GM23338 (cell line): ENCODE measurements around the gene C5orf58. TPM values are rescaled to one million over a fixed set of nuclear protein-coding genes. Genes with fewer than 3 reads are reported as not detected.
A peak's percentile ranks its signal among the peaks of the same experiment; 100 is the strongest.

Experiments used
- ATAC-seq: fragments of 200-7000 bp; cut with Tn5 transposase; 3 replicates; pipeline ENCODE4 v1.9.1; 2020
- DNase-seq: peaks from one replicate; pipeline ENCODE4 v3.0.0-alpha.2; 2015; ENCODE audit warnings: low spot score
- H2AFZ ChIP-seq: fragments of 200-600 bp; sonication (generic); 2 replicates; pipeline ENCODE4 v1.8.0; 2016; ENCODE audit warnings: antibody characterized with exemption, mild to moderate bottlenecking, moderate library complexity
- H3F3A ChIP-seq: fragments of 200-600 bp; sonication (generic); replicated peaks from 2 replicates; pipeline ENCODE4 v1.8.0; 2017; ENCODE audit warnings: antibody characterized with exemption, mixed run types, low read depth
- H3K27ac ChIP-seq: fragments of 200-600 bp; sonication (generic); 2 replicates; pipeline ENCODE4 v1.6.1; 2016; ENCODE audit warnings: low read depth
- H3K27me3 ChIP-seq: fragments of 200-600 bp; sonication (generic); 2 replicates; pipeline ENCODE4 v1.8.0; 2016; ENCODE audit warnings: mild to moderate bottlenecking, mixed run types, moderate library complexity; ENCODE audit not compliant: insufficient read depth
- H3K36me3 ChIP-seq: fragments of 200-600 bp; sonication (generic); 2 replicates; pipeline ENCODE4 v1.8.0; 2016; ENCODE audit warnings: mild to moderate bottlenecking; ENCODE audit not compliant: insufficient read depth
- H3K4me1 ChIP-seq: fragments of 200-600 bp; sonication (generic); 2 replicates; pipeline ENCODE4 v1.8.0; 2016; ENCODE audit warnings: mild to moderate bottlenecking, moderate library complexity; ENCODE audit not compliant: insufficient read depth
- H3K4me2 ChIP-seq: fragments of 200-600 bp; sonication (generic); 2 replicates; pipeline ENCODE4 v1.7.1; 2017; ENCODE audit warnings: mixed run types
- H3K4me3 ChIP-seq: fragments of 200-600 bp; sonication (generic); 2 replicates; pipeline ENCODE4 v1.6.1; 2016; ENCODE audit warnings: mixed run types
- H3K79me2 ChIP-seq: fragments of 200-600 bp; sonication (generic); replicated peaks from 2 replicates; pipeline ENCODE4 v1.8.0; 2017; ENCODE audit warnings: mild to moderate bottlenecking; ENCODE audit not compliant: insufficient read depth
- H3K9me2 ChIP-seq: fragments of 200-600 bp; sonication (generic); 2 replicates; pipeline ENCODE4 v1.8.0; 2017; ENCODE audit not compliant: insufficient read depth
- H4K20me1 ChIP-seq: fragments of 200-600 bp; sonication (generic); replicated peaks from 2 replicates; pipeline ENCODE4 v1.8.0; 2017; ENCODE audit warnings: mild to moderate bottlenecking; ENCODE audit not compliant: insufficient read depth
- H3K27ac Mint-ChIP-seq: 2 replicates; pipeline ENCODE4 v1.8.0; 2020; ENCODE audit warnings: inconsistent platforms, mild to moderate bottlenecking, moderate library complexity, mixed read lengths
- H3K27me3 Mint-ChIP-seq: 3 replicates; pipeline ENCODE4 v1.8.0; 2022; ENCODE audit warnings: low read depth, mild to moderate bottlenecking, moderate library complexity, mixed read lengths, inconsistent platforms; ENCODE audit not compliant: insufficient read depth, poor library complexity
- H3K36me3 Mint-ChIP-seq: 3 replicates; pipeline ENCODE4 v1.8.0; 2021; ENCODE audit warnings: low read depth, mild to moderate bottlenecking, inconsistent platforms, moderate library complexity, mixed read lengths
- H3K4me1 Mint-ChIP-seq: 3 replicates; pipeline ENCODE4 v1.8.0; 2020; ENCODE audit warnings: mild to moderate bottlenecking, inconsistent platforms, mixed read lengths
- H3K4me3 Mint-ChIP-seq: 3 replicates; pipeline ENCODE4 v1.8.0; 2021; ENCODE audit warnings: moderate library complexity, mild to moderate bottlenecking, inconsistent platforms, mixed read lengths
- H3K9me3 Mint-ChIP-seq: 3 replicates; pipeline ENCODE4 v1.8.0; 2020; ENCODE audit warnings: moderate library complexity, mild to moderate bottlenecking, inconsistent platforms, mixed read lengths
- JUNB ChIP-seq: IDR thresholded peaks from one replicate; pipeline ENCODE4 v1.6.1; 2016; ENCODE audit warnings: antibody characterized with exemption; ENCODE audit not compliant: unreplicated experiment
- POLR2AphosphoS5 ChIP-seq: IDR thresholded peaks from 2 replicates; pipeline ENCODE4 v1.6.1; 2016; ENCODE audit warnings: antibody characterized with exemption, low read depth
- REST ChIP-seq: IDR thresholded peaks from one replicate; pipeline ENCODE4 v1.6.1; 2018; ENCODE audit warnings: antibody characterized with exemption; ENCODE audit not compliant: unreplicated experiment
- STAT1 ChIP-seq: IDR thresholded peaks from one replicate; pipeline ENCODE4 v1.6.1; 2016; ENCODE audit warnings: antibody characterized with exemption; ENCODE audit not compliant: unreplicated experiment
- ZNF114 ChIP-seq: fragments of 250-450 bp; sonication (Bioruptor Pico); IDR thresholded peaks from 2 replicates; pipeline ENCODE4 v1.5.0; 2020; ENCODE audit warnings: mild to moderate bottlenecking, moderate library complexity
- ZNF462 ChIP-seq: fragments of 250-450 bp; sonication (Bioruptor Pico); IDR thresholded peaks from 2 replicates; pipeline ENCODE4 v1.5.0; 2020; ENCODE audit warnings: mild to moderate bottlenecking, moderate library complexity
- polyA plus RNA-seq: library from polyadenylated mRNA; unstranded; fragments of >200 nt; fragmentation: Nextera tagmentation; extraction: Ambion mirVana; gene quantifications from 2 replicates; pipeline ENCODE4 v1.2.1, GENCODE V29; 2016
- total RNA-seq: library from RNA; depleted of rRNA; stranded (reverse); fragments of >200 nt; shearing (Covaris generic); gene quantifications from 2 replicates; pipeline ENCODE4 v1.2.3, GENCODE V29; 2014

C5orf58 gene
- total and polyA plus RNA-seq, 2 experiments from 2014 or later, result 1.0 to 9.1 TPM

- Mint-ChIP-seq H3K27me3 (no peaks in the 10 kb centered on the region), H3K36me3 (no peaks in the 10 kb centered on the region), H3K9me3 (no peaks in the 10 kb centered on the region), H3K4me3 (no peak overlapping the region), H3K27ac (no peak overlapping the region), H3K4me1 (no peaks in the 10 kb centered on the region)
- Histone ChIP-seq H3K4me2 (no peak overlapping the region), H3F3A (no peaks in the 10 kb centered on the region), H3K27ac (no peak overlapping the region), H3K27me3 (no peaks in the 10 kb centered on the region), H3K9me2 (no peaks in the 10 kb centered on the region), H3K4me3 (no peak overlapping the region), H3K4me1 (no peaks in the 10 kb centered on the region), H3K36me3 (no peaks in the 10 kb centered on the region), H3K79me2 (no peaks in the 10 kb centered on the region), H2AFZ (no peak overlapping the region), H4K20me1 (no peaks in the 10 kb centered on the region)
- ATAC-seq, result no peak
- no peak for DNase-seq
- no peak for TF ChIP-seq POLR2AphosphoS5
- no peak for TF ChIP-seq JUNB
- no peak for TF ChIP-seq ZNF462 (CRISPR knock-in tag)
- no peak for TF ChIP-seq ZNF114
Observed at GRCh38 chr5:170204202-170204601, 28.6 kb upstream of the C5orf58 start.

GRCh38 chr5:170206216-170206615, 26.6 kb upstream of the C5orf58 start:
- Histone ChIP-seq H3K9me2 (no peaks in the 10 kb centered on the region), H2AFZ (peak overlapping the region; percentile 39; the same call in 1 of the 2 replicates), H3K27me3 (no peaks in the 10 kb centered on the region), H4K20me1 (no peaks in the 10 kb centered on the region), H3K4me3 (no peak overlapping the region), H3K4me2 (no peak overlapping the region), H3F3A (no peaks in the 10 kb centered on the region), H3K36me3 (no peaks in the 10 kb centered on the region), H3K4me1 (no peaks in the 10 kb centered on the region), H3K79me2 (no peaks in the 10 kb centered on the region), H3K27ac (no peak overlapping the region)
- no peak overlapping the region for H3K27ac Mint-ChIP-seq
- H3K4me1 Mint-ChIP-seq, result no peaks in the 10 kb centered on the region
- DNase-seq (no peak), ATAC-seq (no peak)
- no peaks in the 10 kb centered on the region for H3K36me3 Mint-ChIP-seq
- H3K4me3 Mint-ChIP-seq, result no peak overlapping the region
- H3K27me3 Mint-ChIP-seq, result no peaks in the 10 kb centered on the region
- H3K9me3 Mint-ChIP-seq, result no peaks in the 10 kb centered on the region
- TF ChIP-seq STAT1, result no peak
- no peak for TF ChIP-seq REST
- TF ChIP-seq ZNF114, result no peak
